Liver (tissue), 2 donors: Measurements from ENCODE around the gene PKD1.

Experiments
- JUND ChIP-seq, 2 donors: IDR thresholded peaks; 2 replicates each; pipeline ENCODE4 v1.6.1; 2016; ENCODE audit warnings: antibody characterized with exemption in 2 of 2
- RAD21 ChIP-seq, 2 donors: IDR thresholded peaks; 2 replicates each; pipeline ENCODE4 v1.6.1; 2016; ENCODE audit warnings: antibody characterized with exemption in 2 of 2, mild to moderate bottlenecking in 2 of 2
- YY1 ChIP-seq: IDR thresholded peaks from 2 replicates; pipeline ENCODE4 v1.6.1; 2016; ENCODE audit warnings: antibody characterized with exemption, mild to moderate bottlenecking
- donor health status: healthy.

- no peak for TF ChIP-seq YY1
- TF ChIP-seq RAD21 (IDR thresholded peaks at IDR 0.05): no peak
- TF ChIP-seq JUND (IDR thresholded peaks at IDR 0.05): no peak
Measured at GRCh38 chr16:2161911-2162310, 26.2 kb upstream of the PKD1 start.
